ENCODE measurements around the gene NKTR.

NKTR gene

GRCh38 chr3:42696356-42697288 lies 96.1 kb downstream of the NKTR start:
- DNase-seq (ENCODE audit: low read depth) = no peak

DNA sequence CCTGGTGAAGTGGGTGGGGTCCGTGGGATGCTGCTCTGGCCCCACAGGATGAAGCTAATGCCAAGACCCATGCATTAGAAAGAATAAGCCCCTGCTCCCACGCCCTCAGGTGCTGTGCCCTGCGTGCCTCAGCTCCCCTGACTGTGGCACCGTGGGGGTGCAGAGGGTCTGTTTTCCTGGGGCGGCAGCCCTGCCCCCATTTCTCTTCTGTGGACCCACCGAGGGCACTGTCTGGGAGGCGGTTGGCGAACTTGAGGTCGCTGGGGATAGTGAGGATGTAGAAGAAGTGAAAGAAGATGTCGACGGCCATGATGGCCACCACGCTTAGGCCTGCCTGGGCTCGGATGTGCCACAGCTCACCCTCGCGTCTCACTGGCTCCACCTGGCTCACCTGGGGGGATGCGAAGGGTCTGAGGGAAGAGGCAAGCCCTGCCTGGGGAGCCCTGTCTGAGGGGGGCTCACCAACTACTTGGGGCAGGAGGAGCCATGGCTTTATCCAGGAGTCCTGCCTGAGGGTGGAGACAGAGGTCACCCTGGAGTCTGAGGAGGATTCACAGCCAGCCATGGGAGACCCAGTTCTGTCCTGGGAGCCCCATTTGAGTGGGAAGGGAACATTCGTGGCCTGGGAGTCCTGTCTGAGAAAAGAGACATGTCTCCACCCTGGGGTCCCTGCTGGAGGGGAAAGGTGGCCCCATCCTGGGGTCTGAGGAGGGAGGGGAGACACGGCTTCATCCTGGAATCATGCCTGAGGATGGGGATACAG lies 97.0 kb downstream of the NKTR start:
- no peak for DNase-seq (ENCODE audit: low read depth)

All from HS-5 (cell line).